GM23338 (cell line): ENCODE measurements around the gene KPNA5. TPM values are rescaled to one million over a fixed set of nuclear protein-coding genes. Genes with fewer than 3 reads are reported as not detected.

Source experiments
- ATAC-seq: fragments of 200-7000 bp; cut with Tn5 transposase; 3 replicates; pipeline ENCODE4 v1.9.1; 2020
- DNase-seq: peaks from one replicate; pipeline ENCODE4 v3.0.0-alpha.2; 2015; ENCODE audit warnings: low spot score
- H2AFZ ChIP-seq: fragments of 200-600 bp; sonication (generic); 2 replicates; pipeline ENCODE4 v1.8.0; 2016; ENCODE audit warnings: antibody characterized with exemption, mild to moderate bottlenecking, moderate library complexity
- H3F3A ChIP-seq: fragments of 200-600 bp; sonication (generic); replicated peaks from 2 replicates; pipeline ENCODE4 v1.8.0; 2017; ENCODE audit warnings: antibody characterized with exemption, mixed run types, low read depth
- H3K27ac ChIP-seq: fragments of 200-600 bp; sonication (generic); 2 replicates; pipeline ENCODE4 v1.6.1; 2016; ENCODE audit warnings: low read depth
- H3K27me3 ChIP-seq: fragments of 200-600 bp; sonication (generic); 2 replicates; pipeline ENCODE4 v1.8.0; 2016; ENCODE audit warnings: mild to moderate bottlenecking, mixed run types, moderate library complexity; ENCODE audit not compliant: insufficient read depth
- H3K36me3 ChIP-seq: fragments of 200-600 bp; sonication (generic); 2 replicates; pipeline ENCODE4 v1.8.0; 2016; ENCODE audit warnings: mild to moderate bottlenecking; ENCODE audit not compliant: insufficient read depth
- H3K4me1 ChIP-seq: fragments of 200-600 bp; sonication (generic); 2 replicates; pipeline ENCODE4 v1.8.0; 2016; ENCODE audit warnings: mild to moderate bottlenecking, moderate library complexity; ENCODE audit not compliant: insufficient read depth
- H3K4me2 ChIP-seq: fragments of 200-600 bp; sonication (generic); 2 replicates; pipeline ENCODE4 v1.7.1; 2017; ENCODE audit warnings: mixed run types
- H3K4me3 ChIP-seq: fragments of 200-600 bp; sonication (generic); 2 replicates; pipeline ENCODE4 v1.6.1; 2016; ENCODE audit warnings: mixed run types
- H3K79me2 ChIP-seq: fragments of 200-600 bp; sonication (generic); replicated peaks from 2 replicates; pipeline ENCODE4 v1.8.0; 2017; ENCODE audit warnings: mild to moderate bottlenecking; ENCODE audit not compliant: insufficient read depth
- H3K9me2 ChIP-seq: fragments of 200-600 bp; sonication (generic); 2 replicates; pipeline ENCODE4 v1.8.0; 2017; ENCODE audit not compliant: insufficient read depth
- H4K20me1 ChIP-seq: fragments of 200-600 bp; sonication (generic); replicated peaks from 2 replicates; pipeline ENCODE4 v1.8.0; 2017; ENCODE audit warnings: mild to moderate bottlenecking; ENCODE audit not compliant: insufficient read depth
- H3K27ac Mint-ChIP-seq: 2 replicates; pipeline ENCODE4 v1.8.0; 2020; ENCODE audit warnings: inconsistent platforms, mild to moderate bottlenecking, moderate library complexity, mixed read lengths
- H3K27me3 Mint-ChIP-seq: 3 replicates; pipeline ENCODE4 v1.8.0; 2022; ENCODE audit warnings: low read depth, mild to moderate bottlenecking, moderate library complexity, mixed read lengths, inconsistent platforms; ENCODE audit not compliant: insufficient read depth, poor library complexity
- H3K36me3 Mint-ChIP-seq: 3 replicates; pipeline ENCODE4 v1.8.0; 2021; ENCODE audit warnings: low read depth, mild to moderate bottlenecking, inconsistent platforms, moderate library complexity, mixed read lengths
- H3K4me1 Mint-ChIP-seq: 3 replicates; pipeline ENCODE4 v1.8.0; 2020; ENCODE audit warnings: mild to moderate bottlenecking, inconsistent platforms, mixed read lengths
- H3K4me3 Mint-ChIP-seq: 3 replicates; pipeline ENCODE4 v1.8.0; 2021; ENCODE audit warnings: moderate library complexity, mild to moderate bottlenecking, inconsistent platforms, mixed read lengths
- H3K9me3 Mint-ChIP-seq: 3 replicates; pipeline ENCODE4 v1.8.0; 2020; ENCODE audit warnings: moderate library complexity, mild to moderate bottlenecking, inconsistent platforms, mixed read lengths
- CREB1 ChIP-seq: fragments of 250-450 bp; sonication (Bioruptor Pico); IDR thresholded peaks from 2 replicates; pipeline ENCODE4 v1.5.0; 2020; ENCODE audit warnings: low read depth, mild to moderate bottlenecking, moderate library complexity
- CTCF ChIP-seq, 2 experiments: fragments of 200-600 bp in 1 of 2; sonication (generic) in 1 of 2; conservative IDR thresholded peaks; 2 replicates each; pipeline versions ENCODE4 v1.5.1 to v1.6.1; 2016 to 2017; ENCODE audit warnings: antibody characterized with exemption in 2 of 2, low read depth in 2 of 2, mild to moderate bottlenecking in 2 of 2, moderate library complexity in 1 of 2
- ETS1 ChIP-seq: IDR thresholded peaks from 2 replicates; pipeline ENCODE4 v1.6.1; 2016; ENCODE audit warnings: antibody characterized with exemption
- EZH2 ChIP-seq: fragments of 200-600 bp; sonication (generic); IDR thresholded peaks from one replicate; pipeline ENCODE4 v1.8.0; 2017; ENCODE audit warnings: antibody characterized with exemption, mild to moderate bottlenecking, low read depth; ENCODE audit not compliant: unreplicated experiment
- EZH2phosphoT487 ChIP-seq: fragments of 200-600 bp; sonication (generic); IDR thresholded peaks from one replicate; pipeline ENCODE4 v1.8.1; 2018; ENCODE audit warnings: antibody characterized with exemption; ENCODE audit not compliant: unreplicated experiment
- JUNB ChIP-seq: IDR thresholded peaks from one replicate; pipeline ENCODE4 v1.6.1; 2016; ENCODE audit warnings: antibody characterized with exemption; ENCODE audit not compliant: unreplicated experiment
- NANOG ChIP-seq: IDR thresholded peaks from 2 replicates; pipeline ENCODE4 v1.6.1; 2016; ENCODE audit warnings: antibody characterized with exemption, borderline replicate concordance
- POLR2AphosphoS5 ChIP-seq: IDR thresholded peaks from 2 replicates; pipeline ENCODE4 v1.6.1; 2016; ENCODE audit warnings: antibody characterized with exemption, low read depth
- REST ChIP-seq: IDR thresholded peaks from one replicate; pipeline ENCODE4 v1.6.1; 2018; ENCODE audit warnings: antibody characterized with exemption; ENCODE audit not compliant: unreplicated experiment
- STAT1 ChIP-seq: IDR thresholded peaks from one replicate; pipeline ENCODE4 v1.6.1; 2016; ENCODE audit warnings: antibody characterized with exemption; ENCODE audit not compliant: unreplicated experiment
- ZNF114 ChIP-seq: fragments of 250-450 bp; sonication (Bioruptor Pico); IDR thresholded peaks from 2 replicates; pipeline ENCODE4 v1.5.0; 2020; ENCODE audit warnings: mild to moderate bottlenecking, moderate library complexity
- ZNF331 ChIP-seq: fragments of 250-450 bp; sonication (Bioruptor Pico); IDR thresholded peaks from 2 replicates; pipeline ENCODE4 v1.5.0; 2020; ENCODE audit warnings: low read depth, mild to moderate bottlenecking, moderate library complexity
- ZNF462 ChIP-seq: fragments of 250-450 bp; sonication (Bioruptor Pico); IDR thresholded peaks from 2 replicates; pipeline ENCODE4 v1.5.0; 2020; ENCODE audit warnings: mild to moderate bottlenecking, moderate library complexity
- polyA plus RNA-seq: library from polyadenylated mRNA; unstranded; fragments of >200 nt; fragmentation: Nextera tagmentation; extraction: Ambion mirVana; gene quantifications from 2 replicates; pipeline ENCODE4 v1.2.1, GENCODE V29; 2016
- total RNA-seq: library from RNA; depleted of rRNA; stranded (reverse); fragments of >200 nt; shearing (Covaris generic); gene quantifications from 2 replicates; pipeline ENCODE4 v1.2.3, GENCODE V29; 2014

The KPNA5 gene
- total and polyA plus RNA-seq, 2 experiments from 2014 or later = 6.9 to 16.3 TPM

GRCh38 chr6:116697480-116697879, 16.5 kb downstream of the KPNA5 start:
- no peak overlapping the region for H2AFZ ChIP-seq
- ATAC-seq (no peak), DNase-seq (no peak)
- Mint-ChIP-seq H3K36me3 (peaks cover 38% of the 10 kb centered on the region), H3K4me3 (no peak overlapping the region), H3K9me3 (0 out of 3 replicates have a peak, but pooled peaks cover 2% of the 10 kb centered on the region), H3K27ac (no peak overlapping the region), H3K27me3 (no peaks in the 10 kb centered on the region), H3K4me1 (no peaks in the 10 kb centered on the region)
- no peaks in the 10 kb centered on the region for H3K4me1 ChIP-seq
- H3K4me2 ChIP-seq = no peak overlapping the region
- H3K27ac ChIP-seq = no peak overlapping the region
- no peaks in the 10 kb centered on the region for H3F3A ChIP-seq
- peaks cover 36% of the 10 kb centered on the region for H3K79me2 ChIP-seq
- H3K9me2 ChIP-seq = no peaks in the 10 kb centered on the region
- H3K4me3 ChIP-seq = no peak overlapping the region
- no peak for TF ChIP-seq ZNF462 (CRISPR knock-in tag)
- no peak for TF ChIP-seq STAT1
- TF ChIP-seq EZH2 = no peak
- no peak for TF ChIP-seq CTCF (conservative IDR thresholded peaks at IDR 0.05; ENCODE audit: low read depth in 2 of 2)
- no peak for TF ChIP-seq REST
- TF ChIP-seq NANOG = no peak
- no peak for TF ChIP-seq ETS1
- no peak for TF ChIP-seq EZH2phosphoT487
- no peak for TF ChIP-seq ZNF114 (CRISPR knock-in tag)
- no peak for TF ChIP-seq JUNB
- TF ChIP-seq ZNF331 (CRISPR knock-in tag) = no peak
- TF ChIP-seq CREB1 (CRISPR knock-in tag) = no peak
- TF ChIP-seq POLR2AphosphoS5 = no peak
- H3K36me3 ChIP-seq = no peaks in the 10 kb centered on the region
- H3K27me3 ChIP-seq = no peaks in the 10 kb centered on the region
- H4K20me1 ChIP-seq = no peaks in the 10 kb centered on the region; the same call in 1 of the 2 replicates
